Measurements from ENCODE around the gene FBXW12.
"Not testable (repeated sequence)": the region's sequence is repeated elsewhere in the genome, so short reads cannot be mapped to it uniquely, and the experiment has no call there.

The FBXW12 gene

DNA sequence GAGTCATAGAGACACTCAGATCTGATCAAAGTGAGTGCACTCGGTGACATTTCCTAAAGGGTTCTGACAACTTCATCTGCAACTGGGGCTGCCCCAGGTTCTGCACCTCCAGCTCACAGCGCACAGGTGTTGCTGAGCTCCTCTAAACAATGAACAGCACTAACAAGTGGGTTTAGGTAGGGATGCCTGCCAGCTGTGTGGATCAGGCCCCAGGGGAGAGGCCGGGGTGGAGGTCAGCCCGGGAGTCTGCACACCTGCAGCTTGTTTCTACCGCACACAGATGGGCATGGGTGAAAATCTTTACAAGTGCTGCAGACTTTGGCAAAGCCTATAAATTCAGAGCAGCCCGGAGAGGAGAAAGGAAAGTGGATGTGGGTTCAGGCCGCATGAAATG lies 355 bp downstream of the FBXW12 start:
- FAIRE-seq (no peak), DNase-seq (ENCODE audit: insufficient read length, low spot score) (no peak)

DNA sequence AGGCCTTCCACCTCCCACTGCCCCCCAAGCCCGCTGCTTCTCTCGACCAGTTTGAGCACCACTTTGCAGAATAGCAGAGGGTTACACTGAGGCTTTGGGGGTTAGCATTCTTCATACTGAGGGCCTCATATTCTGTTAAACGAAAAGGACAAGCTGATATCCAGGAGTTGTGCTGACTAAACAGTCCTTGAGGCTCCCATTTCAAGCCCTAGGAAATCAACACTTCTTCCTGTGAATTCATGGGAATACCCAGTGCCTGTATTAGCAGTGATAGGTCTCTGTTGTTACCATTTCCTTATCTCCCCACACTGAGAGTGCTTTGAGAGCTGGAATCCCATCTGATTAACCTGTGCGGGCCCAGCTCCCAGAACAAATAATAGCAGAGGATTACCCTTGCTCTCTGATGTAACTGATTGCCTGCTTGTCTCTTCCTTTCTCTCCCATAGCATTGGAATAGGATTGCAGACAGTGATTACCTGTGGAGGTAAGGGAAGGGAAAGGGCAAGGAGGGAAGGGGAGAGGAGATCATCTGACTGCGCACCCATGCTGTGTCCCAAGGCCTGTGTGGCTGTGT lies 930 bp downstream of the FBXW12 start:
- FAIRE-seq, result no peak
- no peak for DNase-seq (ENCODE audit: insufficient read length, low spot score)

DNA sequence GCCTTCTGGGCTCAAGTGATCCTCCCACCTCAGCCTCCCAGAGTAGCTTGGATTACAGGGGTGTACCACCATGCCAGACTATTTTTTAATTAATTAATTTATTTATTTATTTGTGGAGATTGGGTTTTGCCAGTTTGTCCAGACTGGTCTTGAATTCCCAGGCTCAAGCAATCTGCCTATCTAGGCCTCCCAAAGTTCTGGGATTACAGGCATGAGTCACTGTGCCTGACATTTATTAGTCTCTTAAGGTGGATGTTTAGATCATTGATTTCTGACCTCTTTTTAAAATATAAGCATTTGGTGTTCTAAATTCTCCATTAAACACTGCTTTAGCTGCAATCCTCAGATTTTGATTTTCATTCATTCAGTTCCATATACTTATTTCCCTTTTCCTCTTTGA lies 15.6 kb downstream of the FBXW12 start:
- FAIRE-seq (no peak), DNase-seq (ENCODE audit: insufficient read length, low spot score) (no peak)

DNA sequence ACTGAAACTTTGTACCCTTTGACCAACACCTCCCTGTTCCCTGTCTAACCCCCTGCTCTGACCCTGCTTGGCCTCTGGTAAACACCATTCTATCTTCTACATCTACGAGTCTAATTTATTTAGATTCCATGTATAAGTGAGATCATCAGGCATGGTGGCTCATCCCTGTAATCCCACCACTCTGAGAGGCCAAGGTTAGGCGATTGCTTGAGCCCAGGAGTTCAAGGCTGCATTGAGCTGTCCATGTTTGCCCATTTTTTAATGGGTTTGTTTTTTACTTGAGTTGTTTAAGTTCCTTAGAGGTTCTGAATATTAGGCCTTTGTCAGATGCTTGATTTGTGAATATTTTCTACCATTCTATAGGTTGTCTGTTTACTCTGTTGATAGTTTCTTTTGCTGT lies 16.9 kb downstream of the FBXW12 start:
- FAIRE-seq (no peak), DNase-seq (ENCODE audit: insufficient read length, low spot score) (no peak)

DNA sequence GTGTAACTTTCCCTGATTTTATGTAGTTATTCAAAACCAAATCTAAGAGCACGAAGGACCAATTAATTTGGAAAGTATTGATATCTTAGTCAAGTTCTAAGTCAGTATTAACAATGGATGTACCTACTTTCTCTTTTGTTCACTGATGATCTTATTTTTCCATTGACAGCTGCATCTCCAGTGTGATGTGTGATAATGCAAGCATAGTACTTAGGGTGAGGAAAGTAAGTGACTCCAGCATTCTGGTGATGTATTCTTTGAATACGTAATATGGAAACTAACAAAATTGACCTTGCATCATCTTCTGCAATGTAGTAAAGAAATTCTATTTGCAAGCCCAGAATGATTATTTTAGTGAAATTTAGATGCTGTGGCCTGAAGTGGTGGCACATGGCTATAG lies 22.4 kb downstream of the FBXW12 start:
- FAIRE-seq (no peak), DNase-seq (ENCODE audit: insufficient read length, low spot score) (no peak)

DNA sequence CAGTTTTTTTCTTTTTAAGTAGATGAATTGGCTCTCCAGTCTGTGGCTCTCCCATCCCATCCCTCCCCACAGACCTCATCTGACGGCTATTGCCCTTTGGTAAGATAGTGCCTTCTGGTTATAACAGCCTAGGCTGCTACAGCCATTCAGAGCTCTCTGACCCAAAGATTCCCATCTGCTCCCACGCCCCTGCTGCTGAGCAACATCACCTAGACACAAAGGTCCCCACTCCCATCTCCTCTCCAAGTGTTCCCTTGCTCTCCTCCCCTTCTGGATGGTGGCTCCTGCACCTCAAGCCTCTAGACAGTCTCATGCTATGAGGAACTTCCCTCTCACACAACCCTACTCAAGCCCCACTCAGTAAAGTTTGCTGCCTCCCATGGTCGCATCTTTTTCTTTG lies 23.7 kb downstream of the FBXW12 start:
- no peak for DNase-seq (ENCODE audit: insufficient read length, low spot score)
- FAIRE-seq, result no peak

DNA sequence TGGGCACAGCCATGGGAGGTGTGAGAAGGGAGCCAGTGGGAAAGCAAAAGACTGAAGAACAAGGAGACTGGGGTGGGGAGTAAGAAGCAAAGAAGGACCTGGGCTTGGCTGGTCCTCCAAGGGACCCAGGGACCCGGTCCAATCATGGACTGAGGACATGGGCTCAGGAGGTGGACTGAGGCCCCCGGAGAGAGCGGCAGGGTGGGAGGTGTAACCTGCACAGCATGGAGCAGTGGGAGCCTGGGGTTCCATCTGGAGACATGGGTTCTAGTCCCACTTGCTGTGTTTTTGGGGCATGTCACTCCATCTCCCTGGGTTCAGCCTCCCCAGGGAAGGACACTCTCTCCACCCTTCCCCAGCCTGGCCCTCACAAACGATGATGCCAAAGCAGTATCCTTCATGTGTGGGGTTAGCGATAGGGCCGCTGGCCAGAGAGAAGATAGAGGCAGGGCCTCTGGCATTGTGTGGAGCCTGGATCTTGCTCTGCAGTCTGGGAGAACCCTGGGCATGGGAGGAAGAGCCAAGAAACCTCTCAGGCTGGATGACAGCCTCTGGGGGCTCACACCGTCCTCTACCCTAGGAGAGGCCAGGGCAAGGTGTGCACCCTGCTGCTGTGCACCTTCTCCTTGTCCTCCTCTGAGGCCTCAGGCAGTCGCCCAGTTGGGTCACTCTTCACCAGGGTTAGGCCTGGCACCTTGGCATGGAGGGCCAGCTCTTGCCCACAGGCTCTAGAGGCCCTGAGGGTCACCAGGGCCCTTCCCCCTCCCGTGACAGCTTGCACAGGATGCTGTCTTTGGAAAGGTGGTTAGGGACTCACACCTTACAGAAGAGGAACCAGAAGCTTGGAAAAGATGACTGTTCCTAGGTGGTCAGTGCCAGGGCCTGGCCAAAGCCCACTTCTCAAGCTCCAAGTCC lies 26.0 kb downstream of the FBXW12 start:
- FAIRE-seq (no peak), DNase-seq (ENCODE audit: insufficient read length, low spot score) (no peak)

DNA sequence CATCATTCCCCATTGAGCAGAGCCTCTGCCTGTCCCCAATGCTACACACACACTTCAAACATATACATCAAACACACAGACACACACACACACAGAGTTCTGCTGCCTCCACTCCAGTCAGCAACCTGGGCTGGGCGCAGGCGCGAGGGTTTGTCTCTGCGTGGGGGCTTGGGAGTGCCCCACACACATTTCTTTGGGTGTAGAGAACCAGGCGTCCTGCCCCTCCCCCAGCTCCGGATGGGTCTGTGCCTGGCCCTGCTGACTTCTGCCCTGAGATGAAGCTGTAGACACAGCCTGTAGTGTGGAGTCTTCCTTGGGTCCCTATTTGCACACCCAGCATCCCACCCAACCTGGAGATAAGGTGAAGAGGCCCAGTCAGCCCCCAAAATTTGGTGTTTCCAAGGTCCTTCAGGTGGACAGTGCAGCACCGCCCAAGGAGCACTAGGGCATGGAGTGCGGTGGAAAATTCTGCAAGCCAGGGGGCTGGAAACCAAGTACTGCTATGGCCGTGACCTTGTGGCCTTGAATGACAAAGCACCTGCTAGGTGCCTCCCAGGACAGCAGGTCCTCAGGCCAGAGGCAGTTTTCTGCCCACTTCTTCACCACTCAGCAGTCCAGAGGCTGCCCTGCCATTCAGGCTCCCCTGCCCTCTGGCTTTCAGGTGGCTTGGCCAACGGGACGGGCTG lies 26.8 kb downstream of the FBXW12 start:
- FAIRE-seq (no peak), DNase-seq (ENCODE audit: insufficient read length, low spot score) (no peak)

DNA sequence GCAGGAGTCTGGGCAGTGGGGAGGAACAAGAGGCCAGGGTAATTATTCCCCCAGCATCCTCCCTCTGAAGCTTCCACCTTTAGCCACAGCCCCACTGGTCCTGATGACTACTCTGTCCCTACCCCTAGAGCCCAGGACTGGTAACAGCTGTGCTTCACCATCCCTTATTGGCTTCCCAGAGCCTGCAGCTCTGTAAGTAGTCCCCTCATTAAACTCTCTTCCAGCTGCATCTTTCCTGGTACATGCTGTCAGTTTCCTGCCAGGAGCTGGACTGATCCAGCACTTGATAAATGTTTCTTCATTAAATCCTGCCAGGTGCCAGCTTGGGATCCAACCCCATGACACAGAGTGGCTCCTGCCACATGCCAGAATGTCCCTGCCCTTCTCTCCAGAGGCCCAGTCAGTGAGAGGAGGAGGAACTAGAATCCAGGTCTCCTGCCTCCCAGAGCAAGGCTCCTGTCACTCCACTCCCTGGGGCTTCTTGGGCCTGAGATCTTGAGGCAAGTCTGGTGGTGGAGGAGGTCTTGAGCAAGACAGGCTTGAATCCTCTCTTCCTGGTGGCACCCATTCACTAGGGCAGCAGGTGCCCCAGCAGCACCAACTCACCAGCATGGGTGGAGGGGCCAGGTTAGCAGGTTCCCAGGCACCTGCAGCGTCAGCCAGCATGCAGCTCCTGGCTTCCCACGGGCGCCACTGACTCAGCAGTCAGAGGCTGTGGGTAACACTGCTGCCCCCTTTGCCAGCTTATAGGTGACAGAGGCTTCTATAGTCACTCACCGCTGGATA lies 27.6 kb downstream of the FBXW12 start:
- no peak for FAIRE-seq
- DNase-seq (ENCODE audit: insufficient read length, low spot score), result no peak

DNA sequence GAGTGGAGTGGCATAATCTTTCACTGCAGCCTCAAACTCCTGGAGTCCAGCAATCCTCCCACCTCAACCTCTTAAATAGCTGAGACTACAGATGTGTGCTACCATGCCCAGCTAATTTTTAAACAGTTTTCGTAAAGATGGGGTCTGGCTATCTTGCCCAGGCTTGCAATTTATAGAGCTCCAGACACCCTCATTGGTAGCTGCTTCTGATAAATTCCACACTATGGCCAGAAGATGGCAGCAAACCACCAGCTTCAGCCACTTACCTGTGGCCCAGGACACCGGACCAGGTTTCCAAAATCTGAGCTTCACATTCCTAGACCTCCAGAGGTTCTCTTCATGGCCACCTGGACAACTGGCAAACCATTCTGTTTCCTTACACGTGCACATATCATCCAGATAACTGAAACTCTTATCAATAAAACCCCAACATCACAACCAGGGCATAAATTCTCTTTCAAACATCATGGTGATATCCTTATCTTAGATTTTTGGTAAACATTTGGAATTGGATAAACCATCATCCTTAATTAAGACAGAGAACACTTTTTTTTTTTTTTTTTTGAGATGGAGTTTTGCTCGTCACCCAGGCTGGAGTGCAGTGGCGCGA lies 28.9 kb downstream of the FBXW12 start:
- DNase-seq (ENCODE audit: insufficient read length, low spot score) (peak; percentile 87), FAIRE-seq (peak; percentile 95)

DNA sequence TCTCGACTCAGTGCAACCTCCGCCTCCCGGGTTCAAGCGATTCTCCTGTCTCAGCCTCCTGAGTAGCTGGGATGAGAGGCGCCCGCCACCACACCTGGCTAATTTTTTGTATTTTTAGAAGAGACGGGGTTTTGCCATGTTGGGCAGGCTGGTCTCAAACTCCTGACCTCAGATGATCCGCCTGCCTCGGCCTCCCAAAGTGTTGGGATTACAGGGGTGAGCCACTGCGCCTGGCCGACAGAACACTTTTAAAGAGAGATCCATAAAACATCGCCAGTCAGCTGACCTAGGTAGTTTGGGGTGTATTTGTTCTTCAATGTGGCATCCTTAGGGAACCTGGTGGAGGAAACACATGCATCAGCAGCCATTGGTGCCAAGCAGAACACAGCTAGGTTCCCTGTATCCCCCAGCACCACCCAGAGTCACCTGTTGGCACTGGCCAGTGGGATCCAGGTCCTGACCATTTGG lies 29.4 kb downstream of the FBXW12 start:
- FAIRE-seq; DNase-seq (ENCODE audit: insufficient read length, low spot score): not testable (repeated sequence)

DNA sequence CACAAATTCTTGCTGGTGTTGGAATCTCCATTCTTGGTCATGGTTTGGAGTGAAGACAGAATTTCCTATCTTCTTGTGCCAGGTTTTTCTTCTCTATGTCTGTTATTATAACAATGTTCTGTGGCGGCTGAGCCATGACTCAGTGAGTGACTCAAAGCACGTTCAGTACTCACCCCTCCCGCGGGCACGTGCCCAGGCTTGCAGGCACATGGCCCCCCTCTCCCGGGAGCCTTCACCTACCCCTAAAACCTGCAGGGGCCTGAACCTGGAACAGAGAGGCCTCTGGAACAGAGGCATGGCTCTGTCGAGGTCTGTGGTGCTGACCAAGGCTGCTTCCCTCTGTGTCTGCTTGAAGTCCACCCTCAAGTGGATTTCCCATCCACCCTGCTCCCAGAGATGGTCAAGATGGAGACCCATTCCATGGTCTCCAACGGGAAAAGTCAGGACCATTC lies 30.3 kb downstream of the FBXW12 start:
- FAIRE-seq (no peak), DNase-seq (ENCODE audit: insufficient read length, low spot score) (no peak)

DNA sequence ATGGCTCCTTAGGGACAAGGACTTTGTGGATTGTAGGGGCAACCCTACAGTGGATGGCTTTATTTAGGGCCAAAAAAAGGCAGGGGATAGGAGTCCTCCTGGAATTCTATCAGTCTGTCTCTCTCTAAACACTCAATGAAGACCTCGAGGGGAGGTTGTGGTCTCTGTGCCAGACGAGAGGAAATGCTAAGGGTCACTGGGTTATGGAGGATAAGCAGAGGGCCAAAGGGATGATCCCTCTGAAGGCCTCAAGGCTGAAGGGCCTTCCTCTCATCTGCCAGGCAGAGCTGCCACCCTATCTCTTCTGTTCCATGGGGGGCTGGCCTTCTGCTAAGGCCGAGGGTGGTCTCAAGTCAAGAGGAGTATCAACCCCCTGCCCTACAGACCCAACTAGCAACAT lies 30.9 kb downstream of the FBXW12 start:
- DNase-seq (ENCODE audit: insufficient read length, low spot score), result no peak

DNA sequence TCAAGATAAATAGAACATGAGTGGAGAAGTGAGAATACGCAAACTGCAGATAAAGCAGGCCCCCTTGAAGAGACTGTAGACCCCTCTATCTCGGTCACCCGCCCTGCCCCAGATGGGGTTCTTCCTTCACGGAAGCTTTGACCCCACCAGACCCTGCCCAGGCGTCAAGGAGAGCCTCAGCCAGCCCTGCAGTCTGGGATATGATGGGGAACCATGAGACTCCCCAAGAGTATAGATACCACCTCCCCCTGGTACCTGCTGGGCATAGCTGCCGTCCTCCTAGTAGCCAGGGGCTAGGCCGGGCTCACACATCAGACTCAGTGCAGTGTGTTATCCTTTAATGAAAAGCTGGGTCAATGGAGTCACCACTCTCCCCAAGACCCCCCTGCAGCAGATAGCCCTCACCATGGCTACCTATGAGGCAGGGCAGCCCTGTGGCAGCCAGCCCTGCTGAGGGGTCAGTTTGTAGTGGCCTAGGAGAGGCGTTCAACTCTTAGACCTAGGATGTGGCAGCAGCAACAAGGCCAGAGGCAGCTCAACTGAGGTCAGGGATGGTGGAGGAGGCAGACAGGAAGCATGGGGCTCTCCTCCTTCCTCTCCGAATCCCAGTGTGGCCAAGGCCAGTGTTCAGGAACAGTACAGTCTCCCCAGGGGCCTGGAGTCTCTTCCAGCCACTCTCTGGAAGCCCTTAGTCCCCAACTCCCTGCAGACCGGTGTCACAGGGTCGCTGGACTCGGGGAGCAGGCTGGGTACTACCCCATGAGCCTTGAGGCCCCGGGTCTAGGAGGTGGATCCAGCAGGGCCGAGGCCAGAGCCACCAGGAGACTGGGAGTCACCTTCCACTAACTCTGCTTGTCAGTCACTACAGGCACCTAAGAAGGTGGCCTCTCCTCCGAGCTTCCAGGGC lies 31.8 kb downstream of the FBXW12 start:
- FAIRE-seq (no peak), DNase-seq (ENCODE audit: insufficient read length, low spot score) (no peak)

More for the DNA sequence above, 30.9 kb downstream of the FBXW12 start:
- no peak for FAIRE-seq

DNA sequence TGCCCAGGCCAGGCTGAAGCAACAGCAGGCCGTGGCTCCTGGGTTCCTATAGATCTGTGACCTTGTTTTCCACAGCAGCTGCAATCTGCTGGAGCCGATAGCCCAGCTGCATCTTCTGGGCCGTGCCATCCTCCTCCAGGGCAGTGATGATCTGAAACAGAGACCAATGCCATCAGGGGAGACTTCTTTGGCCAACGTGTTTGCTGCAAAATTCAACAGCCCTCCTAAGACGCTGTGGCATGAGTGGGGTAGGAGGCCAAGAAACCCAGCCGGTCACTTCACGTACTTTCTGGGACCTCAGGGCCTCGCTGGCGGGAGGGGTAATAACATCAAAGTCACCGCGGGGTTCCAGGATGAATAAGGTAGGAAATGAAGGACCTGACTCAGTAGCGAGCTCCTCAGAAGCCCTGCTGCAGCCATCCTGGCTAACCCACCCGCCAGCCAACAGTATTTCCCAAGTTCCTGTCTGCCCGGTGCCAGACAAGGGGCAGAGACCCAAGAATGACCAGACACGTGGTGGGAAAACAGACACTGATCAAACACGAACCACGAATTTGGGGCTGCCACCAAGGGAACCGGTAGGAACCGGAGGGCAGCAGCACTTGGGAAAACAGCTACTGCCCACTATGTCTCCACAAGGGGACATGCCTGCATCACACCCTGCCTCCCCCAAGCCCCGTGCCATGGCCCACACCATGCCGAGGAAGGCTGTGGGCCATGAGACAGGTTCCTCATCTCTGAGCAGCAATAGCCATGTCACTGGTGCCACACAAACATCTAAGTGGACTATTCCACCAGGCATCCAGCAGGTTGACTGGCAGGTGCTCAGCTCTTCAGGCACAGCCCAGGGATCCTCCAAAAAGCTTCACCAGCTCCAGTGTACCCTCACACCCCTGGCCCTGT lies 32.7 kb downstream of the FBXW12 start:
- FAIRE-seq (no peak), DNase-seq (ENCODE audit: insufficient read length, low spot score) (no peak)

DNA sequence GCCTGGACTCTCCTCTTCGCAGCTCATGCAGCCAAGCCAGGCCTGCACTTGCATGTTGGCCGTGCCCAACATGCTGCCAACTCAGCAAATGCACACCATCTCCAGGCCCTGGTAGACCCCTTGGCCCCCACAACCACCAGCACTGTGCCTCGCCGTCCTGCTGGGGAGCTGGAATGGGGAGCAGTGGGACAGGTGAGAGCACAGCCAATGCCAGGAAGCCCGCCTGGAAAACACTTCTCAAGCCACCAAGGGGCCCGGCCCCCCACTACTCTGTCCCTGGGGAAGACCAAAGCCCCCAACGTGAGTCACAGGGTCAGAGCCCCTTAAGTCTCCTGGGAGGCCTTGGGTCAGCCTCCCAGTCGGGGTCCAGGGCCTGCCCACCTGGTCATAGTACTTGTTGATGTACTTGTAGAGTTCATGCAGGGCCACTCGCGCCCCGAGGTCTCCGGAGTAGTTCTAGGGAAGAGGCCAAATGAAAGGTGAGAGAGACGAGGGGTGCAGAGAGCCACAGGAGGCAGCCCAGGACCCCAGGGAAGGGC lies 33.4 kb downstream of the FBXW12 start:
- DNase-seq (ENCODE audit: insufficient read length, low spot score), result no peak
- no peak for FAIRE-seq

DNA sequence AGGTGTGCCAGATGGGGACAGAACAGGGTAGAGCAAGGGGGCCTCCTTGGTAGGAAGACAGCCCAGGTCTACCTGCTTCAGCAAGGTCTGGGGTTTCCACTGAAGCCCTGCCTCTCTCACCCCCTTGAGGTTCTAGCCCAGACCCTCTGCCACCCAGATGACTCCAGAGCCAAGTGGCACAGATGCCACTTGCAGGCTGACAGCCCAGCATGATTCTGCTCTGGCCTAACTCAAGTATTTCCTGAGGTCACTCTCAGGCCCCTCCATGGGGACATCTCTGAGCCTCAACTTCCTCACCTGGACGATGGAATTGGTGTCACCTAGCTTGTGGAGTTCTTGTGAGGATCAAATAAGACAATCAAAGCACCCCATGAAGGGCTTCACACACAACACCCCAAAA lies 34.0 kb downstream of the FBXW12 start:
- peak; percentile 1 for DNase-seq (ENCODE audit: insufficient read length, low spot score)
- no peak for FAIRE-seq

Measured in GM19239 (cell line).